ENCODE data around the gene C1orf116.

C1orf116 gene

DNA sequence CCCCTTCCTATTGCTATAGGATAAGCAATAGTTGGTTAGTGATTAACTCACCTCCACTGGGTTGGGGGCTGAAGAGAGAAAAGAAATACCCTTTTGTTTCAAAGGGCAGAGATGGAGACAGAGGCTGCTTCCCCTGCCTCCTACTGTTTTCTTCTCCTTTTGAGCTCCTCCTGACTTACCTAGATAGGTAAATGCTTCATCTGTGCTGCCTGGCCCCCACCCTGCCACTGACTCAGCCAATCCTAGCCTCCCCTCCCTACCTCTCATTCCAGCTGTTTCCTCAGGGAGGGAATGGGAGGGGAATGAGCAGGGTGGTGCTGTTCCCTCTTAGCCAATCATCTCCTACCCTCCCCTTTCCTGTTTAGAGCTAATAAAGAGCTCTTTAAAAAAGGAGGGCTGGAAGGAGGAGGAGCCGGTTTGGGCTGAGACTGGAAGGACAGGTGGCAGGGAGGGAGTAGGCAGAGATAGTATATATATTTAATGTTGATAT is at the start of gene C1orf116:
TSS of gene C1orf116 (minus strand) at position 229 of the 490 bp plus-strand sequence. CDS start 5,158 bp downstream, outside the sequence.
- DNase-seq: no peak

DNA sequence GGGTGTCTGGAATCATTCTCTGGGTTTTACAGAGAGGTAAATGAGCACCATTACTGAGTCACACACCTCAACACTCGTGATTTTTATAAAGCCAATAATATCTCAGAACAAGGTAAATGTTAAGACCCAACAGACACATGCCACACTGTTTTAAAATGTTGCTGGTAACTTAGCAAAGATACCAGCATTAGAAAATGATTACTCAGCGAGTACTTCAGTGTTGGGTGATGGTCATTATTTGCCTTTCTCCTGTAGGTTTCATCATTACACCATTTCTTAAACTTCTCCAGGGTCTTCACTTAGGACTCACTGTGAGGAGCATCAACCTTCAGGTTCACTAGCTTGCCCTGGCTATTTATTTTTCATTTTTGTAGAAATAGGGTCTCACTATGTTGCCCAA is 49.2 kb upstream of the C1orf116 start:
- DNase-seq: no peak

DNA sequence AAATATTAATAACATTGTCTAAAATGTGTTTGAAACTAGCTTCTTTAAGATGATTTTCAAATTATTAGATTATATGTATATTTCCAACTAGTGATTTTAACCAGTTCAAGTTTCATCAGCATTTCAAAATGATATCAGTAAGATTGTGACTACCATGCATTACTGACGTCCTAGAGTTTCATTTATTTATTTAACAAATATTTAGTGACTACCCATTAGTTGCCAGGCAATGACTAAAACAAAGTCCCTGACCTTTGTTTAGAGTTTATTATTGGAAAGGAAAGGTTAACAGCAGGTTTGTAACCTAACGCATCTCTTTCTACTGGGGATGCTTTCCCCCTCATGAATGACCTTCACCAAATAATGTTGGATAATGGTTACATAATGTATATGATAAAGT is 48.5 kb upstream of the C1orf116 start:
- no peak for DNase-seq

- no peak for DNase-seq
Observed at GRCh38 chr1:207079706-207080241, 47.2 kb upstream of the C1orf116 start.

- DNase-seq: no peak
Observed at GRCh38 chr1:207078578-207079132, 46.1 kb upstream of the C1orf116 start.

GRCh38 chr1:207077470-207078377 is 45.2 kb upstream of the C1orf116 start:
- DNase-seq: peak; percentile 21

DNA sequence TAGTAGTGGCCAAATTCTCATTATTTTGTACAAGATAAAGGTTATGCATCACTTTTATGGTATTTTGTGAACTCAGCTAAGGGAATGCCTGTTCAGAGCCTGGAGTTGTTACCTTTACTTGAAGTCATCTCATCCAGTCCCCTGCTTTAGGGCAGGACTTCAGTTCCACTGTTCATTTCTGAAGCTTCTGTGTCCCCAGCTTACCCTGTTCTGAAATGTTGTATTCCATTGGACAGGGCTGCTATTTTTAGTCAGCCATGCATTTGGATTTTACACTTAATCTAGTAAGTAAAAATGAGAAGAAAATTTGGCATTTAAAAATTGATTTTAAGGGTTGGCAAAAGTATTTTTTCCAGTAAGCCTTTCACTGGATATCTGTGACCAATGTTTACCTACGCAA is 44.5 kb upstream of the C1orf116 start:
- DNase-seq: no peak

DNA sequence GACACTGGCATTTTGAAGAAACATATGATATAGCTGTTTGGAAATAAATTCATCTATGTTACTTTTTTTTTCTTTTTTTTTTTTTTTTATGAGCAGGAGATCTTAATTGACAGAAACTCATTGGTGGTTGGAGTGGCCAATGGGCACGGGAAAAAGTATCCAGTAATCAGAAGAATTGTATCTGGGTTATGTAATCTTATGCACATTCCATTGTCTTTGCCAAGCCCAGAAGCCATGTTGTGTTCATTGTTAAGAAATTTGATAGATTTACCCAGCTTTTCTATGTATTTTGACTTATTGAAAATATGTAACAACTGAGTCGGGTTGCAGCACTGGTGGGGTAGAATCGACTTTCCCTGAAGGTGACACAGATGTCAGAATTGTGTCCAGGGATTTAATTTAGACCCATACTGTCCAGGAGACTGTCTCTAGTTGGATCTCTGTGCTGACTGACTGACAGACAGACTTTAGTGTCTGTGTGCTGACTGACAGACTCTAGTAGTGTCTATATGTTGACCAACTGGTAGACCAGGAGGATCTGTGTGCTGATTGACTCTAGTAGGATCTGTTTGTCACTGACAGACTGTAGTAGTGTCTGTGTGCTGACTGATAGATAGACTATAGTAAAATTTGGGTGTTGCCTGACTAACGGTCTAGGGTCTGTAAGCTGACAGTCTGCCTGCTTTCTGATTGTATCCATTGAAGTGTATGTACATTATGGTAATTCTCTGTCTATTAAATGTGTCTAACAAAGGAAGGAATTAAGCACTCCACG is 43.8 kb upstream of the C1orf116 start:
- DNase-seq: no peak

- no peak for DNase-seq
Observed at GRCh38 chr1:207073906-207074820, 41.6 kb upstream of the C1orf116 start.

DNA sequence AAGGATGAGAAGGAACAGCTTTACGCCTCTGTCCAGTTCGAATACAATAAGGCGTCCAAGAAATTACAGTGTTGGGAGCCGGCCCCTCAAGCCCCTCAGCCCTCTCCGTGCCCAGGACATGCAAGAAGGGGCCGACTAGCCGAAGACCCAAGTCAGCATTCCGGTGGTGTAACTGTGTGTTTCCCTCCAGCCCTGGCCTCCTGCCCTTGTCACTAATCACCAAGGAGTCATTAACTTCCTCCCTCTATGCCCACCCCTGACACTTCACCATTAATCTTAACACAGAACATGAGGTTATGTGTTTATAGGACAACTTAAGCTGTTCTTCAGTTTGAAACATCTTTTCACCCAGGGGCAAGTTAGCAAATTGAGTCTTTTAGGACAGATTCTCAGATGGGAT is 39.7 kb upstream of the C1orf116 start:
- no peak for DNase-seq

DNA sequence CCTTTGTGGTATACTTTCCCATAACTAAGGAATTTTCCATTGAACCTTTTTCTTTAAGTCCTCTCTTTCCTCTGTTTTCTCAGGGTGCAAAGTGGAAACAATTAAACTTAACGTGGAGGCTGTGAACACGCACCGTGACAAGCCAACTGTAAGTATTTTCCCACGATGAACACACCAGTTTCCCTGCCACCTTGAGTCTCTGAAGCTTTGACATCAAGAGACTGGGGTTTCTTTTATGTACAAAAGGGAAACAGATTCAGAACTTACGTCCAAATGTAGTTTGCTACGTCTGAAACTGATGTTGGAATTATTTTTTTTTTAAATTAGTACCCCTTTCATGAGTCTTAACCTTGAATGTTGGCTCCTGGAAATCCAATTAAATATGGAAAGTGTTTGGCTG is 38.9 kb upstream of the C1orf116 start:
- no peak for DNase-seq

GRCh38 chr1:207070811-207071210 is 38.3 kb upstream of the C1orf116 start:
- DNase-seq: no peak

GRCh38 chr1:207069858-207070506 is 37.4 kb upstream of the C1orf116 start:
- DNase-seq: no peak

GRCh38 chr1:207069061-207069460 is 36.5 kb upstream of the C1orf116 start:
- DNase-seq: no peak

GRCh38 chr1:207067665-207068064 is 35.1 kb upstream of the C1orf116 start:
- no peak for DNase-seq

DNA sequence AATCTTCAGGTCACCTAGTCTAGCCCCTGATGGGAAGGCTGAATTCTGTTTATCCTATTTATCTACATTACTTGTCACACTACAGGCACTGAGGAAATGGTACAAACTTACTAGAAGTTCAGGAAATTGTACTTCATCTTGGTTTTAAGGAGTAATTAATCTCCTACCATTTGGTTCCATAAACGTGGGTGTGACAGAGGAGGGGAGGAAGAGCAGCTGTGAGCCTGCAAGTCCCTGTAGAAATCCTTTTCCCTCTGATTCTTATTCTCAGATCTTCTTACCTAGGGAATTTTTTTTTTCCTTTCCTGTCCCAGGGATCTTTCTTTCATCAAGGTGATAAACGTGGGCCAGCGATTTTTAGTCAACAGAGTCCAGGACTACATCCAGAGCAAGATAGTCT is 34.6 kb upstream of the C1orf116 start:
- DNase-seq: no peak

- DNase-seq: no peak
Observed at GRCh38 chr1:207064561-207064960, 32.0 kb upstream of the C1orf116 start.

DNA sequence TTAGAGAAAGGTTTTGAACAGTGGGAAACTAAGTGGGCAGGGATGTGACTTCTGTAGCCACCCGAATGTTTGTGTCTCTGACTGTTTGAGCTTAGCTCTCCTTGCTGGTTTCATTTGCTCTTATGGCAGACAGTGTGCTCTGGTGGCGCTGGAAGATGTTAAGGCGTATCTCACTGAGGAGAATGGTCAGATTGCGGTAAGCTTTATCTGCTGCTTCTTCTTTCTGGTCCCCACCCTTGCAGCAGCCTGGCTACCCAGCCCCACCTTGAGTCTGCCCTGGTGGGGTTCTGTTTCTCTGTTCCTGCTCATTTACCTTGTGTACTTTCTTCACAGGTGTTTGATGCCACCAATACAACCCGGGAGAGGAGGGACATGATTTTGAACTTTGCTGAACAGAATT is 30.5 kb upstream of the C1orf116 start:
- DNase-seq: no peak

DNA sequence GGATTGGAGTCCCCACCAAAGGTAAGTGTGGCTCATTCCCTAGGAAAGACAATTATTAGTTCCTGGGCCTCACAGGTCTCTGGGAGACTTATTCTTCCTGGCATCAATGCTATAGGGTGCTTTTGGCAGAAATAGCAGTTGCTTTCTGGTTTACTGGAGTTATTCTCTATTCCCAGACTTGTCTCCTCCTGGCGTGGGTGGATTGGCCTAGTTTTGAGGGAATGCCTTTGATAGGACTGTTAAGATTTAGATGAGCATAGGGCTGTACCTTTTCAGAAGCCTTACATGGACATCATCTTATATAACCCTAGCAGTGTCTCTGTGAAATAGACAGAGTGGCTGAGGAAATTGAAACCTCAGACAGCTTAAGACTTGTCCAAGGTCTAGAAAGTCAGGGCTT is 29.5 kb upstream of the C1orf116 start:
- DNase-seq: no peak

- DNase-seq: no peak
Observed at GRCh38 chr1:207060596-207060995, 28.0 kb upstream of the C1orf116 start.

DNA sequence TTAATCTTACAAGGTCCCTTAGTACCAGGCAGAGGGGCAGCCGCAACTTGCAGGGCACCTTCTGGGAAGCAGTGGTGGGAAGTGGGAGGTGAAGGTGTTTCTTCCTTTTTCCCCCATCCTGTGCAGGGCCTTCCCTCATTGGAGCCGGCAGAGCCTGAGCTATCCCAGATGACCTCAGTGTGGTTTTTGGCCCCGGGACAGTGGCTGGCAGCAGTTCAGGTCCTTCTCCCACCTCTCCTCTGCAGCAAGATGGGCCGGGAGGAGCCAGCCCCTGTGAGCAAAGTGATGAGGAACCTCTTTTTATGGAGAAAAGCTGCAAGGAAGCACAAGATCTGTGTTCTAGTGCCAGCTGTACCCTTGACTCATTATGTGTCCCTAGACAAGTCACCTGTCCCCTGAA is 27.3 kb upstream of the C1orf116 start:
- no peak for DNase-seq
